Measurements from ENCODE around the gene PTPRO. TPM values are rescaled to one million over a fixed set of nuclear protein-coding genes. Genes with fewer than 3 reads are reported as not detected.

PTPRO gene
- total RNA-seq, 2 experiments from 2014 or later = 0.14 to 0.15 TPM

- H3K27ac Mint-ChIP-seq = no peak overlapping the region
- H3K9me3 Mint-ChIP-seq = no peaks in the 10 kb centered on the region
- H3K4me3 Mint-ChIP-seq = no peak overlapping the region
- CTCF ChIA-PET = no interaction called here
- peaks cover 26% of the 10 kb centered on the region for H3K27me3 Mint-ChIP-seq
- POLR2A ChIA-PET = no interaction called here
- intact Hi-C loops (cut with micrococcal nuclease) = no loop called here
- H3K36me3 Mint-ChIP-seq = no peaks in the 10 kb centered on the region
- H3K4me1 Mint-ChIP-seq (ENCODE audit: low read depth) = peaks cover 10% of the 10 kb centered on the region
- no peak for DNase-seq
Measured at GRCh38 chr12:15318841-15319240, 3.5 kb upstream of the PTPRO start.

- Mint-ChIP-seq H3K4me1 (ENCODE audit: low read depth) (peaks cover 10% of the 10 kb centered on the region), H3K36me3 (no peaks in the 10 kb centered on the region), H3K9me3 (no peaks in the 10 kb centered on the region), H3K4me3 (no peak overlapping the region), H3K27ac (no peak overlapping the region), H3K27me3 (peaks cover 29% of the 10 kb centered on the region)
- ChIA-PET CTCF (no interaction called here), POLR2A (no interaction called here)
- no peak for DNase-seq
- intact Hi-C loops (cut with micrococcal nuclease) = no loop called here
Measured at GRCh38 chr12:15320881-15321280, 1.4 kb upstream of the PTPRO start.

DNA sequence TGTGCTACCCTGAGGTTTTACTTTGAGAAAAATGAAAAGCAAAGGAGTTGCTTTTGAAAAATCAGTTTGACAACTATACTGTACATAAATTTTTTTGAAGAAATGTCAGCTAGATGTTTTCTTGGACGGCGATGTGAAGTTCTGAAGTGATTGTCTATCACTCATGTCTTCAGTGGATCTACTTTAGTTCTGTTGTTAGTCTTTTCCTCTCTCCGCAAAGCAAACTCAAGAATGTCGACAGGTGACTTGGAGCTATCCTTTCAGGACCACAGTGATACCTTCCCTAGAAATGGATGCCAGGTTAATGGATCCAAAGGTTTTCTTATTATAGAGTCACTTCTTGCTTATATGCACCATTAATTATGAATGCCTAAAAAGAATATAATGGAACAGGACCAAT is 1.2 kb downstream of the PTPRO start:
- Mint-ChIP-seq H3K4me1 (ENCODE audit: low read depth) (peaks cover 10% of the 10 kb centered on the region), H3K9me3 (no peaks in the 10 kb centered on the region), H3K27me3 (peaks cover 32% of the 10 kb centered on the region), H3K36me3 (no peaks in the 10 kb centered on the region), H3K4me3 (no peak overlapping the region), H3K27ac (no peak overlapping the region)
- intact Hi-C loops (cut with micrococcal nuclease) = no loop called here
- CTCF ChIA-PET = no interaction called here
- no peak for DNase-seq
- POLR2A ChIA-PET = no interaction called here

- Mint-ChIP-seq H3K4me3 (no peak overlapping the region), H3K36me3 (no peaks in the 10 kb centered on the region), H3K27me3 (peaks cover 10% of the 10 kb centered on the region), H3K9me3 (no peaks in the 10 kb centered on the region), H3K27ac (no peak overlapping the region), H3K4me1 (ENCODE audit: low read depth) (no peaks in the 10 kb centered on the region)
- intact Hi-C loops (cut with micrococcal nuclease) = no loop called here
- ChIA-PET CTCF (no interaction called here), POLR2A (no interaction called here)
- DNase-seq = no peak
Measured at GRCh38 chr12:15329891-15330290, 7.6 kb downstream of the PTPRO start.

DNA sequence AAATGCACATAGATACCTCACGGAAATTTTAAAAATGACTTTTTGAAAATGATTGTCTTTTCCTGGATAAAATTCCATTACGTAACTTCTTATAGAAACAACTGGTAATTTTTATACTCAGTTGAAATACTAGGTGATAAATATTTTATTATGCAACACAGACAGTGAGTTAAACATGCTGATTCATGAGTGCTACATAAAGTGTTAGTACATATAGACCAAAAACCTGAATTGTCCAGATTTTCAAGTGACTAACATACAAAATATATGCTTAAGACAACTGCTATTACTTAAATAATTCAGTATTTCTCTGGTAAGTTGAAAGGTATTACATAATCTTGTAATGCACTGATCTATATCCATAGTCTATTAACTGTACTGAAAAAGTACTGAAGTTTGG is 11.9 kb downstream of the PTPRO start:
- no peaks in the 10 kb centered on the region for H3K36me3 Mint-ChIP-seq
- intact Hi-C loops (cut with micrococcal nuclease) = no loop called here
- H3K4me3 Mint-ChIP-seq = no peak overlapping the region
- no peak overlapping the region for H3K27ac Mint-ChIP-seq
- no peaks in the 10 kb centered on the region for H3K4me1 Mint-ChIP-seq (ENCODE audit: low read depth)
- peaks cover 5% of the 10 kb centered on the region for H3K27me3 Mint-ChIP-seq
- H3K9me3 Mint-ChIP-seq = no peaks in the 10 kb centered on the region
- CTCF ChIA-PET = no interaction called here
- no peak for DNase-seq
- POLR2A ChIA-PET = no interaction called here

GRCh38 chr12:15335959-15336358 is 13.7 kb downstream of the PTPRO start:
- Mint-ChIP-seq H3K36me3 (no peaks in the 10 kb centered on the region), H3K4me3 (no peak overlapping the region), H3K4me1 (ENCODE audit: low read depth) (no peaks in the 10 kb centered on the region), H3K27ac (no peak overlapping the region), H3K9me3 (no peaks in the 10 kb centered on the region), H3K27me3 (peaks cover 6% of the 10 kb centered on the region)
- intact Hi-C loops (cut with micrococcal nuclease) = no loop called here
- CTCF ChIA-PET = no interaction called here
- no peak for DNase-seq
- POLR2A ChIA-PET = no interaction called here

DNA sequence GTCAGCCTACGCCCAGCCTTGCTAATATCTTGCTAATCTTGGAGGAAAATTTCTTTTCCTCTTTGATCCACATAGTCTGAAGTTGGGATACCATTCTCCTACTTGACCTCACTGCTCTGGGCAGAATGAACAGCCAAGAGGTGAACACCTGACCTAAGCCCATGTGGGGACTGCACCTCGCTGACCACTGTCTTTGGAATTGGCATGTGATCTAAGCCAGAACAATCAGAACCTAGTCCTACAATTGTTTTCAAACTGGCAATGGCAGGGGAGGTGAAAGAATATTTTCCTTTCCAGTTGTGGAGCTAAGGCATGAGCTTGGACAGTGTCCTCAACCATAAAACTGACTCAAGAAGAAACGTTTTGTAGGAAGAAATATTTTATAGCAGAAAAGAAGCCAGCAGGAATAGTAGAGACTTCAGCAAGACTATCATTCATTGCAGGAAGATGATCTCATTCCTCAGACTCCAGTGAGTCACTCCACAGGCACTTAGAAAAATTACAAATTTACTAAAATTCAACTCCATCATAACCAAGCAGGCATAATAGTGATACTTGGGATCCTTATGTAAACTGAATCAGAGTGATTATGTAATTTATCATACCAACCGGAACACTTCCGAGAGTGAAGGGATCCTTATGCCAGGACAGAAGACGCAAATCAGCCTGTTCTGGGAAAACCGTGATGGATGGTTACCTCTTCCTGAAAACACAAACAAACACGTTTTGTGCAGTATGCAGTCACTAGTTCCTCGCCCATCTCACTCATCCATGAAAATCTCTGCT is 14.7 kb downstream of the PTPRO start:
- H3K27ac Mint-ChIP-seq = no peak overlapping the region
- H3K9me3 Mint-ChIP-seq = no peaks in the 10 kb centered on the region
- ChIA-PET POLR2A (no interaction called here), CTCF (no interaction called here)
- H3K4me3 Mint-ChIP-seq = no peak overlapping the region
- intact Hi-C loops (cut with micrococcal nuclease) = no loop called here
- H3K27me3 Mint-ChIP-seq = peaks cover 6% of the 10 kb centered on the region
- DNase-seq = no peak
- no peaks in the 10 kb centered on the region for H3K36me3 Mint-ChIP-seq
- H3K4me1 Mint-ChIP-seq (ENCODE audit: low read depth) = no peaks in the 10 kb centered on the region

DNA sequence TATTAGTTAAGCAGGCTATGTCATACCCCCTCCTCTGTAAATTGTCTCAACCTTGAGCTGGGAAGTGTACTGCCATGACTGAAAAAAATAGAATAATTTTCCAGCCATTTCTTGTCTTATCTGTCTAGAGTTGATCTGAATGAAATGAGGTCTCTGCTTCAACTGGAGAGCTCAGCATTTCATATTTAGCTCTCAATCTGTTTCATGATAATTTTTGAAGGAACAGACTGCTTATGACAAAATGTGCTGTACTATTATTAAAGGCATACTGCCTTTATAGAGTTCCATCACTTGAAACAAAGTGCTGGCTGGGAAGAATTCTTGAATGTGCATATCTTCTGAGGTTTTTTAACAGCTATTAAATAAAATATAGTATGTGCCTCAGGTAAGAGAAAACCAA is 19.1 kb downstream of the PTPRO start:
- Mint-ChIP-seq H3K4me3 (no peak overlapping the region), H3K4me1 (ENCODE audit: low read depth) (no peaks in the 10 kb centered on the region), H3K9me3 (no peaks in the 10 kb centered on the region), H3K27ac (no peak overlapping the region), H3K36me3 (no peaks in the 10 kb centered on the region), H3K27me3 (peaks cover 8% of the 10 kb centered on the region)
- ChIA-PET POLR2A (no interaction called here), CTCF (no interaction called here)
- intact Hi-C loops (cut with micrococcal nuclease) = no loop called here
- DNase-seq = no peak

GRCh38 chr12:15344561-15344960 is 22.3 kb downstream of the PTPRO start:
- ChIA-PET POLR2A (no interaction called here), CTCF (no interaction called here)
- DNase-seq = no peak
- Mint-ChIP-seq H3K27ac (no peak overlapping the region), H3K9me3 (no peaks in the 10 kb centered on the region), H3K4me3 (no peak overlapping the region), H3K4me1 (ENCODE audit: low read depth) (no peaks in the 10 kb centered on the region), H3K27me3 (peaks cover 8% of the 10 kb centered on the region), H3K36me3 (no peaks in the 10 kb centered on the region)
- intact Hi-C loops (cut with micrococcal nuclease) = no loop called here

GRCh38 chr12:15346488-15346887 is 24.2 kb downstream of the PTPRO start:
- ChIA-PET CTCF (no interaction called here), POLR2A (no interaction called here)

GRCh38 chr12:15350643-15351042 is 28.3 kb downstream of the PTPRO start:
- intact Hi-C loops (cut with micrococcal nuclease) = no loop called here
- Mint-ChIP-seq H3K4me1 (ENCODE audit: low read depth) (no peaks in the 10 kb centered on the region), H3K4me3 (no peak overlapping the region)

More at GRCh38 chr12:15346488-15346887, 24.2 kb downstream of the PTPRO start:
- no peak overlapping the region for H3K4me3 Mint-ChIP-seq
- no peak for DNase-seq
- intact Hi-C loops (cut with micrococcal nuclease) = no loop called here
- H3K4me1 Mint-ChIP-seq (ENCODE audit: low read depth) = no peaks in the 10 kb centered on the region
- no peaks in the 10 kb centered on the region for H3K36me3 Mint-ChIP-seq
- peaks cover 7% of the 10 kb centered on the region for H3K27me3 Mint-ChIP-seq
- no peak overlapping the region for H3K27ac Mint-ChIP-seq
- H3K9me3 Mint-ChIP-seq = no peaks in the 10 kb centered on the region

GRCh38 chr12:15355766-15356165 is 33.5 kb downstream of the PTPRO start:
- intact Hi-C loops (cut with micrococcal nuclease) = no loop called here
- H3K4me3 Mint-ChIP-seq = no peak overlapping the region
- no peak overlapping the region for H3K27ac Mint-ChIP-seq
- no peaks in the 10 kb centered on the region for H3K36me3 Mint-ChIP-seq
- DNase-seq = no peak
- H3K9me3 Mint-ChIP-seq = no peaks in the 10 kb centered on the region
- H3K4me1 Mint-ChIP-seq (ENCODE audit: low read depth) = no peaks in the 10 kb centered on the region
- POLR2A ChIA-PET = no interaction called here
- CTCF ChIA-PET = no interaction called here
- peaks cover 1% of the 10 kb centered on the region for H3K27me3 Mint-ChIP-seq

More at GRCh38 chr12:15350643-15351042, 28.3 kb downstream of the PTPRO start:
- Mint-ChIP-seq H3K27me3 (peaks cover 1% of the 10 kb centered on the region), H3K27ac (no peak overlapping the region), H3K9me3 (no peaks in the 10 kb centered on the region), H3K36me3 (no peaks in the 10 kb centered on the region)
- CTCF ChIA-PET = no interaction called here
- no peak for DNase-seq
- POLR2A ChIA-PET = no interaction called here

DNA sequence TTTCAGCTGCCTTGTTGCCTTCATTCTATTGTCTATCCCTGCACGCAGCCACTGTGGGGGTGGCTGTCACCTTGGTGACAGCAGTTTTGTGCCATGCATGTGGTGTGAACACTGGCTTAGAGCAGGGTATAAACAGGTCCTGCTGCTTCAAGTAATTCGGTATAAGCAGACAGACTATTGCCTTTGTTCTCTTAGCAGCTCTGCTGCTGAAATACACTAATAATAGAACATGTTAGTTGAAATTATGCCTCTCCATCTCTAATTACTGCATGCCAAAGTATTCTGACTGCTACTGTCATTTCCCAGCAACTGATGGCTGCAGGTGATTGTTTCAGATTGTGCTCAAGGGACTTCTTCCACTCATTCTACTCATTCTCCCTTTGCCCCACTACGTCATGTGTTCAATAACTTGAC is 34.6 kb downstream of the PTPRO start:
- no peak overlapping the region for H3K4me3 Mint-ChIP-seq
- POLR2A ChIA-PET = no interaction called here
- intact Hi-C loops (cut with micrococcal nuclease) = no loop called here
- CTCF ChIA-PET = no interaction called here
- H3K27me3 Mint-ChIP-seq = peaks cover 1% of the 10 kb centered on the region
- no peaks in the 10 kb centered on the region for H3K36me3 Mint-ChIP-seq
- no peaks in the 10 kb centered on the region for H3K4me1 Mint-ChIP-seq (ENCODE audit: low read depth)
- no peak for DNase-seq
- H3K9me3 Mint-ChIP-seq = no peaks in the 10 kb centered on the region
- no peak overlapping the region for H3K27ac Mint-ChIP-seq

Data from activated CD4-positive, alpha-beta memory T cell treated with anti-CD3 and anti-CD28 coated beads for 36 hours (primary cell).